ENCODE measurements around the gene CLDN10. TPM values are rescaled to one million over a fixed set of nuclear protein-coding genes. Genes with fewer than 3 reads are reported as not detected.

Gene CLDN10
- total RNA-seq, 2 donors from 2014 or later, result not detected

- H3K27me3 Mint-ChIP-seq, result peaks cover 24 to 45% of the 10 kb centered on the region in 2 donors
- no peak for ATAC-seq
- no peaks in the 10 kb centered on the region for H3K9me3 Mint-ChIP-seq
- no peaks in the 10 kb centered on the region for H3K36me3 Mint-ChIP-seq
- H3K4me1 Mint-ChIP-seq (ENCODE audit: low read depth in 2 of 2), result no peaks in the 10 kb centered on the region
- DNase-seq (ENCODE audit: low spot score), result no peak
- H3K4me3 Mint-ChIP-seq, result no peak overlapping the region
- no peak overlapping the region for H3K27ac Mint-ChIP-seq
Measured at GRCh38 chr13:95620825-95621498, 68.4 kb downstream of the CLDN10 start.

GRCh38 chr13:95623141-95623540 is 70.6 kb downstream of the CLDN10 start:
- H3K9me3 Mint-ChIP-seq, result no peaks in the 10 kb centered on the region
- DNase-seq (ENCODE audit: low spot score), result no peak
- H3K27me3 Mint-ChIP-seq, result peaks cover 24 to 42% of the 10 kb centered on the region in 2 donors
- no peak overlapping the region for H3K27ac Mint-ChIP-seq
- no peak for ATAC-seq
- H3K36me3 Mint-ChIP-seq, result no peaks in the 10 kb centered on the region
- no peaks in the 10 kb centered on the region for H3K4me1 Mint-ChIP-seq (ENCODE audit: low read depth in 2 of 2)
- H3K4me3 Mint-ChIP-seq, result no peak overlapping the region

GRCh38 chr13:95624020-95624419 is 71.5 kb downstream of the CLDN10 start:
- Mint-ChIP-seq H3K27me3 (peaks cover 29 to 42% of the 10 kb centered on the region in 2 donors), H3K4me1 (ENCODE audit: low read depth in 2 of 2) (no peaks in the 10 kb centered on the region), H3K4me3 (no peak overlapping the region), H3K27ac (no peak overlapping the region), H3K9me3 (no peaks in the 10 kb centered on the region), H3K36me3 (no peaks in the 10 kb centered on the region)
- no peak for DNase-seq (ENCODE audit: low spot score)
- ATAC-seq, result no peak

GRCh38 chr13:95626768-95627167 is 74.2 kb downstream of the CLDN10 start:
- peaks cover 32 to 47% of the 10 kb centered on the region in 2 donors for H3K27me3 Mint-ChIP-seq
- no peaks in the 10 kb centered on the region for H3K36me3 Mint-ChIP-seq
- DNase-seq (ENCODE audit: low spot score) (no peak), ATAC-seq (no peak)
- H3K4me3 Mint-ChIP-seq, result no peak overlapping the region
- H3K4me1 Mint-ChIP-seq (ENCODE audit: low read depth in 2 of 2), result no peaks in the 10 kb centered on the region
- H3K9me3 Mint-ChIP-seq, result no peaks in the 10 kb centered on the region
- no peak overlapping the region for H3K27ac Mint-ChIP-seq

- Mint-ChIP-seq H3K27me3 (peaks cover 28 to 55% of the 10 kb centered on the region in 2 donors), H3K4me3 (no peak overlapping the region), H3K36me3 (no peaks in the 10 kb centered on the region), H3K9me3 (no peaks in the 10 kb centered on the region), H3K27ac (no peak overlapping the region), H3K4me1 (ENCODE audit: low read depth in 2 of 2) (no peaks in the 10 kb centered on the region)
- no peak for ATAC-seq
- DNase-seq (ENCODE audit: low spot score), result no peak
Measured at GRCh38 chr13:95627590-95627989, 75.1 kb downstream of the CLDN10 start.

GRCh38 chr13:95628488-95628887 is 76.0 kb downstream of the CLDN10 start:
- ATAC-seq, result no peak
- Mint-ChIP-seq H3K4me1 (ENCODE audit: low read depth in 2 of 2) (no peaks in the 10 kb centered on the region), H3K4me3 (no peak overlapping the region), H3K27me3 (peaks cover 29 to 60% of the 10 kb centered on the region in 2 donors), H3K36me3 (no peaks in the 10 kb centered on the region), H3K27ac (no peak overlapping the region), H3K9me3 (no peaks in the 10 kb centered on the region)
- DNase-seq (ENCODE audit: low spot score), result no peak

- H3K27me3 Mint-ChIP-seq, result peaks cover 31 to 63% of the 10 kb centered on the region in 2 donors
- no peak overlapping the region for H3K4me3 Mint-ChIP-seq
- no peaks in the 10 kb centered on the region for H3K36me3 Mint-ChIP-seq
- H3K27ac Mint-ChIP-seq, result no peak overlapping the region
- H3K9me3 Mint-ChIP-seq, result no peaks in the 10 kb centered on the region
- no peaks in the 10 kb centered on the region for H3K4me1 Mint-ChIP-seq (ENCODE audit: low read depth in 2 of 2)
- ATAC-seq, result peak in 1 of 2 donors; percentile 51
- DNase-seq (ENCODE audit: low spot score), result no peak
Measured at GRCh38 chr13:95629071-95629470, 76.6 kb downstream of the CLDN10 start.

Other genes with a start within 250 kb of the CLDN10 start
- not detected for gene DZIP1, start 92.0 kb downstream of the CLDN10 start, total RNA-seq
- 10 to 100 TPM; 35.0 to 55.3 TPM for gene DNAJC3, start 124.4 kb downstream of the CLDN10 start, total RNA-seq

Measured in natural killer cell treated with Interleukin-12 subunit alpha and Interleukin-12 subunit beta and Interleukin-15 and Interleukin-18, amount 100 ng/mL, for 72 hours (primary cell).